HL-60/S4 treated with retinoic acid at 250 ng/mL for 4 days and 3 days (cell line): ENCODE data around the gene LTO1.

ENCODE experiments used
- in situ Hi-C: fragments of 300-500 bp; cut with MboI; formaldehyde crosslinking; loops from 2 replicates; pipeline ENCODE4 v1.7.0; 2022; ENCODE audit warnings: low sequenced_read_pairs

LTO1 gene

DNA sequence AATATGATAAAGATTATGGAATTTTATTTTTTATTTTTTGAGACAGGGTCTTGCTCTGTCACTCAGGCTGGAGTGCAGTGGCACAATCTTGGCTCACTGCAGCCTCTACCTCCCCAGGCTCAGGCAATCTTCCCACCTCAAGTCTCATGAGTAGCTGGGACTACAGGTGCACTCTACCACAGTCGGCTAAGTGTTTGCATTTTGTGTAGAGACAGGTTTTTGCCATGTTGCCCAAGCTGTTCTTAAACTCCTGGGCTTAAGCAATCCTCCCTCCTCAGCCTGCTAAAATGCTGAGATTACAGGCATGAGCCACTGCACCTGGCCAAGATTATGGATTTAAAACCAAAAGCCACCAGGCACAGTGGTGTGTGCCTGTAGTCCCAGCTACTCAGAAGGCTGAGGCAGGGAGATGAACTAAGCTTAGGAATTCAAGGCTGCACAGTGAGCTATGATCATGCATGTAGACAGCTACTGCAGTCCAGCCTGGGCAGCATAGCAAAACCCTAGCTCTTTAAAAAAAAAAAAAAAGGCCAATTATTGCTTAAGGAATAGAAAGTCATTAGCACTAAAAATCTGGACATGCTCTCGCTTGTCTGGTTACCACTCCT lies 54.4 kb downstream of the LTO1 start:
- in situ Hi-C loops = no loop called here

DNA sequence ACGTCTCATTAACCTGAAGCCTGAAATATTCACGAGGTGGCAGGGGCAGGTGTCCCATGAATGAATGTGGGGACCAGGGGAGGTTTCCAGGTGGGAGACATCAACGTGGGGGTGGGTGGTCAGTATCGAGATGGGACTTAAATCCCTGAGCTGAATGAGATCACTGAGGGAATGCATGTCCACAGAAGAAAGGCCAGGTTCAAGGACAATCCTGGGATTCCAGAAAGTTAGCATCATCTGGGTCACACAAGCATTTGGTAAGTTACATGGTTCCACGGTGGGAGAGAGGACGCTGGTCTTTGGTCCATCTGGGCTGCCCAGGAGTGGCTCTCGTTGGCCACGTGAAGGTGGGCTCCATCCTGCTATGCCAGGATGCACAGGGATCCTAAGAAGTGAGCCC lies 56.9 kb downstream of the LTO1 start:
- in situ Hi-C loops = no loop called here

DNA sequence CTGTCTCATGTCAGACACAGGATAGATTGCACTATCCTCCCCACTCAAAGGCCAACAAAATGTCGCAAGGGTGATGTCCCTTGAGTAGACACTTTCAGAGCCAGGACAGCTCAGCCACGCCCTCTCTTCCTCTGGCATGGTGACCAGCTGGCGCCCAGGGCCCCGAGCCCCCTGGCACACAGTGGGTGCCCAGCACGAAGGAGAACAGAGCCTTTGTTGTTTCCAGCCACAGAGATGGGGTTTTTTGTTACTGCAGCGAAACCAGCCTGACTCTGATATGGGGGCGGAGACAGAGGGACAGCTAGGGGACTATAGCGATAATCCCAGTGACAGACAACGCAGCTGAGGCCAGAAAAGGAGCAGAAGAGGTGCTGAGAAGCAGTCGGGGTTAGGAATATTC lies 57.5 kb downstream of the LTO1 start:
- in situ Hi-C loops = no loop called here

DNA sequence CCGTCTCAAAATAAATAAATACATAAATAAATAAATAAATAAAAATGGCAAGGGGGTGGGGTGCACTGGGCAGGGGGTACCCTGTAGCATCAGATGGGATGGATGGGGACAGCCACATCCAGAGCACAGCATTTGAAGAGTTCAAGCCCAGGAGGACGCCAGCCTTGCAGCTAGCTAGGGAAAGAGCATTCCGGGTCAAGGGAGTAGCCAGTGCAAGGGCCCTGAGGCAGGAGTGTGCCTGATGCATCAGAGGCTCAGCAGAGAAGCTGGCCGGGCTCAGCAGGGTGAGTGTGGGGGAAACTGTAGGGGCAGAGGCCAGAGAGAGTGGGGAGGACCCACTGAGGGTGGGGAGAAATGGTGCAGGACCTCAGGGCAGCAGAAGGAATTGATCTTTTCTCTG lies 57.9 kb downstream of the LTO1 start:
- in situ Hi-C loops = no loop called here
